Stimulated activated naive CD8-positive, alpha-beta T cell treated with anti-CD3 and anti-CD28 coated beads, Interleukin-15, amount 100 ng/mL, for 72 hours (primary cell): Measurements from ENCODE around the gene AOPEP.
"Not testable (repeated sequence)": the region's sequence is repeated elsewhere in the genome, so short reads cannot be mapped to it uniquely, and the experiment has no call there.

ENCODE experiments used
- ATAC-seq: fragments of 150-1000 bp; cut with Tn5 transposase; 2 replicates; pipeline ENCODE4 v1.10.0; 2021; ENCODE audit warnings: mild to moderate bottlenecking, moderate library complexity
- DNase-seq, 2 donors: peaks; one replicate each; pipeline ENCODE4 v3.0.0; 2021 to 2022
- H3K27ac Mint-ChIP-seq, 2 donors: one replicate each; pipeline ENCODE4 v1.8.0; 2022; ENCODE audit warnings: mild to moderate bottlenecking in 2 of 2, mixed read lengths in 2 of 2, moderate library complexity in 2 of 2
- H3K27me3 Mint-ChIP-seq: one replicate; pipeline ENCODE4 v1.8.0; 2022; ENCODE audit warnings: mixed read lengths
- H3K4me1 Mint-ChIP-seq: one replicate; pipeline ENCODE4 v1.8.0; 2022; ENCODE audit warnings: mild to moderate bottlenecking, mixed read lengths
- H3K4me3 Mint-ChIP-seq, 2 donors: one replicate each; pipeline ENCODE4 v1.8.0; 2022; ENCODE audit warnings: mild to moderate bottlenecking in 2 of 2, mixed read lengths in 2 of 2, moderate library complexity in 1 of 2
- H3K9me3 Mint-ChIP-seq, 2 donors: one replicate each; pipeline ENCODE4 v1.8.0; 2022; ENCODE audit warnings: mixed read lengths in 2 of 2

The AOPEP gene

DNA sequence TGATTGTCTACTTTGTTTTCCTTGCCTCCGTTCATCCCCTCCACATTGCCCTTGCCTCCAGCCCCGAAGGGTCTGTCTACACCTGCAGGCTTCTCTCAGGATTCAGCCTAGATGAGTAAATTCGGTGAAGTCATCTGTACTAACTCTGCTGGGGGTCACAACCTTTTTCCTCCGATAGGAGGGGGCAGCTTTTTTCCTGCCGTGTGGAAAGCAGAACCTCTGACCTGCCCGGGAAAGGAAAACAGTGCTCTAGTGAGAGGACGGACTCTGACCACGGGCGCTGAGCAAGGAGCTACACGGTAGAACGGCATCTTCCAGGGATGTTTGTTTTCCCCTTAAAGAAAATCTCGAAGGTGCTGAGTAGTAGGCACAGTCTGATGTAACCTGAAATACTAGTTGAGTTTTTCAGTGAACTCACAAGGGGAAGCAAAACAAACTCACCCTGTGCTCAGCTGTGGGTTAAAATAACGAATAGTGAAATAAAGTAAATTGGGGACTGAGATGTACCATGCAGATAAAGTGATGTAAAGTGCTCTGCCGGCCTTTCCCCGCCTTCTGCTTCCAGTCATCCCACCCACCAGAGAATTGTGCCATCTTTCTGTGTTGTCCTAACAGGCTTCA, 281.8 kb downstream of the AOPEP start:
- no peak for DNase-seq
- ATAC-seq = no peak
- no peak overlapping the region for H3K4me3 Mint-ChIP-seq

DNA sequence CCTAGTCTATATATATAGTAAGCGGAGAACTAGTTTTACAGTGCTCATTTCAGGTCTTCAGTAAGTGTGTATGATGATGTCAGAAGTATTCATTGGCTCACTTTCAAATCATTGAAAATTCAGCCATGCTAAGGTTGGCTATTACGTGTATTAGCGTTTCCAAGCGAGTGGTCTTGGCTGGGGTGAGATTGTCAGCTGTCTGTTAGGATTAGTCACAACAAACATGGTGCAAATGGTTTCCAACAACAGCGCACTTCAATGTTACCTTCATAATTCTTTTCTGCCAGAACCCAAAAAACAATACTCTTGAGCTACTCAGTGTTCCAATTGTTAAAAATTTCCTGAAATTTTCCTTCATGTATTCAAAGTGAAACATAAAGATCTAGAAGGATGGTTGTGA, 283.0 kb downstream of the AOPEP start:
- ATAC-seq (no peak), DNase-seq (no peak)
- Mint-ChIP-seq H3K27me3 (peaks cover 16% of the 10 kb centered on the region), H3K27ac (no peak overlapping the region), H3K9me3 (no peaks in the 10 kb centered on the region), H3K4me3 (no peak overlapping the region), H3K4me1 (peaks cover 36% of the 10 kb centered on the region)

More for the DNA sequence above, 281.8 kb downstream of the AOPEP start:
- H3K27ac Mint-ChIP-seq = no peak overlapping the region
- peaks cover 26% of the 10 kb centered on the region for H3K27me3 Mint-ChIP-seq
- peaks cover 36% of the 10 kb centered on the region for H3K4me1 Mint-ChIP-seq
- no peaks in the 10 kb centered on the region for H3K9me3 Mint-ChIP-seq

DNA sequence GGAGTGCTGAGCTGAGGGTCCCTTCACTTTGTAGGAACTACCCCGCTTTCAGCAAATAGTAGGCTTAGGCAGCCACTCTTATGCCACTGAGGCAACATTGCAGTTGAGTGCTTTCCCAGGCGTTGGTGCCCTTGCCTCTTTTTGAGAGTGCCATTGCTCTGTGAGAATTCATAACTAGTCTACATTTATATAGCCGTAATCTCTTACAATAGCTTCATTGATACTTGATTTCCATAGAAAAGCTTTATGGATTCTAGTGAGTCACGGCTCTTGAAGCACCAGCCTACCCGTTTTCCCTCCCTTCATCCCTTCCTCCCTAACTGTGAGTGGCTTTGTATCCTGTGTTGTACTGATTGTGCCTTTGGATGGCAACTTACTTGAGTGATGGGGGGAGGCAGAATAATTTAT, 283.9 kb downstream of the AOPEP start:
- ATAC-seq (no peak), DNase-seq (no peak)
- Mint-ChIP-seq H3K27ac (no peak overlapping the region), H3K4me1 (peaks cover 33% of the 10 kb centered on the region), H3K4me3 (no peak overlapping the region), H3K27me3 (peaks cover 12% of the 10 kb centered on the region), H3K9me3 (no peaks in the 10 kb centered on the region)

DNA sequence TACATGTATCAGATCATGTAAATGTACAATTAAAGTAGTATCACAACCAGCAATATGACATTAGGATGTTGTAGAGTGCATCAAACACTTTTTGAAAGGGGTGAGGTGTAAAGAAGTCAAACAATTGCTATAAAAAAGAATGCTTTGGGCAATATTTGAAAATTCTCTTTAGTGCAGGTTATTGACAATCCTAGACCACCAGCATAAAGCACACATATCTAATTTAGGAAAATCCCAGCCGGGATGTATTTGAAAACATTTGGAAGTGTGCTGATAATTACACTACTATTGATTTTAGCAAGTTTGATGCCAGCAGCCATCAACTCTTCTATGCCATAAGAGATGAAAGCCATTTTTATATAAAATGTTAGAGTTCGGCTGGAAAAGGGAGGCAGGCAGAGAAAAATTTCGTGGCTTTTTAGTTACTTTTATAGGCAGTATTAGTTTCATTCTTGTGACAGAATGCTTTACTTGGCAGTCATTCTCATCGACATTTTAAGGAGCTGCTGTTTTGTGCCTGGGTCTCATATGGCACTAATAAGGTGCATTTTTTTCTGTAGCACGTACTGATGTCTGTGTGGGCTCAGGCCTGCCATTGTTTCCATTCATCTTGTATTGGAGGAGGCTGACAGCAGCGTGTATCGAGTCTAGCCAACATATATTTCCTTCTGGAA, 285.7 kb downstream of the AOPEP start:
- ATAC-seq (no peak), DNase-seq (no peak)
- Mint-ChIP-seq H3K4me3 (no peak overlapping the region), H3K9me3 (no peaks in the 10 kb centered on the region), H3K4me1 (peaks cover 18% of the 10 kb centered on the region), H3K27ac (no peak overlapping the region), H3K27me3 (no peaks in the 10 kb centered on the region)

DNA sequence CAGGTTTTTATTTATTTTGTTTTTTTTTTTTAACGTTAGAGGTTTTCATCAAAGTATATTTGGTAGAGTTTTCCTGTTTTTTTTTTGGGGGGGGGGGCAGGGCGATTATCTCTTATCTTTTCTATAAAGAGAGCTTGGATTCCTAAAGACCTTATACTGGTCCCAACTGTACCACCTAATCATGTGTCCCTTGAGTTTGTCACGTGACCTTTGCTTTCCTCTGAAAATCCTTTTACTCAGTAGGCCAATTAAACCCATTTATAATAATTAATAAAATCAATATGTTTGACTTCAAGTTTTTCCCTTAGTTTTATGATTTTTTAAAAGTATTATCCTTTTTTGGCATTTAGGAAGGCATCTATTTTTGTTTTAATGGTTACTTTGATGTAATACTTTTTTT, 286.4 kb downstream of the AOPEP start:
- H3K27ac Mint-ChIP-seq = no peak overlapping the region
- DNase-seq = no peak
- peaks cover 11% of the 10 kb centered on the region for H3K4me1 Mint-ChIP-seq
- no peaks in the 10 kb centered on the region for H3K27me3 Mint-ChIP-seq
- no peak for ATAC-seq
- H3K4me3 Mint-ChIP-seq = no peak overlapping the region
- H3K9me3 Mint-ChIP-seq = no peaks in the 10 kb centered on the region

DNA sequence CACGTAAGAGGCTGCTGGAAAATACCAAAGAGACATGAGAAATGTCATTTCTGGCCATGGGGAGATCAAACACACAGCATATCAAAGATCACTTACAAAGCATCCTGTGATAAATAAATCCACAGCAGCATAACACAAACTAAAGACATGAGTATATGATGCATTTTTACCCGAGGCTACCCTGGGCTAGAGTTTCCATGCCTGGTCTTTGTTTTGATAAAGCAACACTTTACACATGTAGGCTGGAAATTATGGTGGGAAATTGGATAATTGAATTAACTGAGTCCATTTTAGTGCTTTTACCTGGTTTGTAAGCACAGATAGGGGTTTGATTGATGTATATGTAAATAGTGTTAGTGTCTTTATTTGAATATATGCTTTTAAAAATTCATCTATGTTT, 288.4 kb downstream of the AOPEP start:
- Mint-ChIP-seq H3K9me3 (no peaks in the 10 kb centered on the region), H3K27me3 (no peaks in the 10 kb centered on the region), H3K4me3 (no peak overlapping the region), H3K4me1 (peaks cover 7% of the 10 kb centered on the region), H3K27ac (no peak overlapping the region)
- ATAC-seq = no peak
- no peak for DNase-seq

DNA sequence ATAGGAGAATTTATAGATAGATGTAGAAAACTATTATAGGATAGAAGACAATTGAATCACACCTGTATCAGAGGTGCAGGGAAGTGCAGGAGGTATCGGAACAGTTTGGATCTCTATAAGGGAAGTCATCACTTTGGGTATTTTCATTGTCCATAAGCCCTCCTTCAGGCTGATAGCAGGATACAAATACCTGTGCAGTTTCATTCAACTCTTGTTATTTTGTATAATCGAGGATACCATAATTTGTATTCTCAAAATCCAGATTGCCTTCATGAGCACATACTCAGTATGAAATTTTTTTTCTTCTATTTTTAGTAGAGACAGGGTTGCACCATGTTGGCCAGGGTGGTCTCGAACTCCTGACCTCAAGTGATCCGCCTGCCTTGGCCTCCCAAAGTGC, 289.1 kb downstream of the AOPEP start:
- ATAC-seq = no peak
- no peak overlapping the region for H3K4me3 Mint-ChIP-seq
- no peaks in the 10 kb centered on the region for H3K27me3 Mint-ChIP-seq
- no peak for DNase-seq
- H3K4me1 Mint-ChIP-seq = peaks cover 7% of the 10 kb centered on the region
- no peaks in the 10 kb centered on the region for H3K9me3 Mint-ChIP-seq
- no peak overlapping the region for H3K27ac Mint-ChIP-seq

DNA sequence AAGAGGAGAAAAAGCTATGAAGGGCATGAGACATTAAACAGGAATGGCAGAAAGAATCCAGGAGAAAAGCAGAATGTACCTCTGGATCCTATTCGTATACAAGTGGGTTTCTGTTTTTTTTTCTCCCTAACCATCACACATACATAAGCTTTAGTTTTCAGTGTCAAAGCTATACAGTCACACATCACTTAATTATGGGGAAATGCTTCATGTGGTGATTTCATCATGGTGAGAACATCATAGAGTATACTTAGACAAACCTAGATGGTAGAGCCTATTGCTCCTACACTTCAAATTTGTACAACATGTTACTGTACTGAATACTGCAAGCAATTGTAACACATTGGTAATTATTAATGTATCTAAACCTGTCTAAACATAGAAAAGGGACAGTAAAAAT, 290.6 kb downstream of the AOPEP start:
- DNase-seq = no peak
- Mint-ChIP-seq H3K27me3 (no peaks in the 10 kb centered on the region), H3K4me1 (peaks cover 7% of the 10 kb centered on the region), H3K27ac (no peak overlapping the region), H3K9me3 (no peaks in the 10 kb centered on the region), H3K4me3 (no peak overlapping the region)
- no peak for ATAC-seq

DNA sequence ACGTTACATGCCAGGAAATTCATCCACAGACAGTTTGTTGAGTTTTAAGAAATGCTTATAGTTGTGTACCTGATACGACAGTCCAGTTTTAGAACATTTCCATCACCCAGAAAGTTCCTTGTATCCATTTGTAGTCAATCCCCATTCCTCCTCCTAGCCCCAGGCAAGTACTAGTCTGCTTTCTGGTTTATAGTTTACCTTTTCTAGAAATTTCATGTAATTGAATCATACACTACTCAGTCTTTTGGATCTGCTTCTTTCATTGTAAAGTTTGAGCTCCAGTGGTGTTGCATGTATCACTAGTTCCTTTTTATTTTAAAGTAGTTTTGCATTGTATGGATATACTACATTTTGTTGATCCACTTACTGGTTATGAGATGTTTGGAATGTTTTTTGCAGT, 291.2 kb downstream of the AOPEP start:
- Mint-ChIP-seq H3K27me3 (no peaks in the 10 kb centered on the region), H3K27ac (no peak overlapping the region), H3K4me3 (no peak overlapping the region), H3K4me1 (peaks cover 7% of the 10 kb centered on the region), H3K9me3 (no peaks in the 10 kb centered on the region)
- DNase-seq (no peak), ATAC-seq (no peak)

DNA sequence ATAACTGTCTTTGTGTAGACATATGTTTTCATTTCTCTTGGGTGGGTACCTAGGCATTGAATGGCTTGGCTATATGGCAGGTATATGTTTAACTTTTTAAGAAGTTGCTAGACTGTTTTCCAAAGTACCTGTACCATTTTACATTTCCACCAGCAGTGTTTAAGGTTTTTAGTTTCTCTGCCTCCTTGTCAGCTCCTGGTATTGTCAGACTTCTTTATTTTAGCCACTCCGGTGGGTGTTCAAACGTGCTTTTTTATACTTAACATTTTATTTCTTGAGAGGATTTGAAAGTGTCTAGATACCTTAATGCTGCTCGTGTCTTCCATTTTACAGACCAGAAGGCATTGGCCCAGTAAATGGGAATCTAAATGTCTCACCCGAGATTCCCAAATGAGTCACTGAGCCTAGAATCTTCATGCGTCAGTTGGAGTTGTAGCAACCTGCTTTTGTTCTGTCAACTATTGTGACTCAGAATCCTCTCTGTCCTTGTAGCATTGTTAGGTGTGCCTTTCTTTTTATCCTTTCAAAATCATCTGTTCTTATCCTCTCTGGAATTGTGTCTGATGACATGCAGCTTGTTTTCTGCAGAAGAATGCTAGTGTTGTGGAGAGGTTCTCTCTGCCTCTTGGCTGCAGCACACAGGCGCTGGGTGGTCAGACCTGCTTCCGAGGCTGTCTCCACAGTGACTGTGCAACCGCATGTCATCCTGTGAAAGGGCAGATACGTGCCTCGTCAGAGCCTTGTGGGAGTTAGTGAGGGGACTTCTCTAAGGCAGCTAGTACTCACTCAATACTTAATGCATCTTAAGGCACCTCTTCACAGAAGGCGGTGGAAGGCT, 291.8 kb downstream of the AOPEP start:
- H3K4me1 Mint-ChIP-seq = peaks cover 7% of the 10 kb centered on the region
- H3K27ac Mint-ChIP-seq = peak overlapping the region; percentile 31 to 78
- no peaks in the 10 kb centered on the region for H3K9me3 Mint-ChIP-seq
- H3K4me3 Mint-ChIP-seq = no peak overlapping the region
- DNase-seq = peak; percentile 5 to 11
- peak; percentile 63 for ATAC-seq
- H3K27me3 Mint-ChIP-seq = no peaks in the 10 kb centered on the region

DNA sequence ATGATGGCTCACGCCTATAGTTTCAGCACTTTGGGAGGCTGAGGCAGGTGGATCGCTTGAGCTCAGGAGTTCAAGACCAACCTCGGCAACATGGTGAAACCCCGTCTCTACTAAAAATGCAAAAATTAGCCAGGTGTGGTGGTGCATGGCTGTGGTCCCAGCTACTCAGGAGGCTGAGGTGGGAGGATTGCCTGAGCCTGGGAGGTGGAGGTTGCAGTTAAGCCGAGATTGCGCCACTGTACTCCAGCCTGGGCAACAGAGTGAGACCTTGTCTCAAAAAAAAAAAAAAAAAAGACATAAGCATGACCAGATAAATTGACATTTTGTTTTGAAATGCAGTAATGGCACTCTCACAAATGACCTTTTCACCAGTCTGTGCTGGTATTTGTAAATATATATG, 294.1 kb downstream of the AOPEP start:
- not testable (repeated sequence) for H3K4me1 Mint-ChIP-seq, H3K27ac Mint-ChIP-seq, H3K27me3 Mint-ChIP-seq, ATAC-seq, DNase-seq, H3K4me3 Mint-ChIP-seq, H3K9me3 Mint-ChIP-seq

DNA sequence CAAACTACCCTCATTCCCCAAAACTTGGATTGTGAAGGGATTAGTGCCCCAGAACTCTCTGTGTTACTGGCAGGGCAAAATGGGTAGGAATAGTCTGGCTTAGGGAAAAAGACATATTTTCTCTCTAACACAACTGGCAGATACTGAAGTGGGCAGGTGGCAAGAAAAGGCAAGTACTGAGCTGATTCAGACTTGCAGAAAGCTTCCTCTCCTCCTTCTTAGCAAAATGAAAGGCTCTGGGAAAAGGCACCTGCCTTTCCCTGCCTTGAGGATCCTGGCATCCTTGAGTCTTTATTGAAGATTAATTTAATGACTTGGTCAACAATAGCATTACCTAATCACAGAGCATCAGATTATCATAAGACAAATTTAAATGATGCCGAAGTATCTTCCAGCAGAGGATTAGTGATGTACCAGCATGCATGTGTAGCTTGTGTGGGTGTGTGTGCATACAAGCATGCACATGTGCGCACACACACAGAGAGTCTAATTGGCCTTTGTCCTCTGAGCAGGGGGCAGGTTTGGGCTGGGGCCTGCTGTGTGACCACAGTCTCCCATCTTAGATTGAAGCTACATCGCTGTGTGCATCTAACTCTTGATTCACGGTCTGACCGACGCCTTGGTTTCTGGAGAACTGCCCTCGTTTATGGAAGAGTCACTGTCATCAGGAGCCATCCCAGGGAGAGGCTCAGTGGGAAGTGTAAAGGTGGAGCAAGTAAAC, 294.8 kb downstream of the AOPEP start:
- Mint-ChIP-seq H3K4me3 (no peak overlapping the region), H3K9me3 (no peaks in the 10 kb centered on the region)
- DNase-seq = no peak

DNA sequence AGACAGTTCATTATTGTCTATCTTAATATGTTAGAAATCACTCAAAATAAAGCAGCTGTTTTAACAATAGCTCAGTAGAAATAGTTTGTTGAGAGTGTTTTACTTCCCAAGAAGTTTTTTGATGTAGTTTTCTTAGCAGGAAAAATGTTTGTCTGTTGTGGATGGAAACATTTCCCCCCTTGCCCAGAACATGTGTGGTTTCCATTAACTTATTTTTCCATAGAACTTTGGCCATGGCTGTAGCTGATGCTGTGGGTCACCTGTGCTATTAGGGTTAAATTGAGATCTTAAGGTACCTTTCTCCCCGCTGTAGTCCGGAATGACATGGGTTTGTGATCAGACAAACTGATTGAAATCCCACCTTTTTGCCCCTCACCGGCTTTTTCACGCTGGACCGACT, 296.2 kb downstream of the AOPEP start:
- Mint-ChIP-seq H3K9me3 (no peaks in the 10 kb centered on the region), H3K4me3 (no peak overlapping the region), H3K27me3 (no peaks in the 10 kb centered on the region), H3K27ac (no peak overlapping the region), H3K4me1 (peaks cover 7% of the 10 kb centered on the region)
- ATAC-seq = no peak
- no peak for DNase-seq

More for the DNA sequence above, 294.8 kb downstream of the AOPEP start:
- Mint-ChIP-seq H3K4me1 (peaks cover 7% of the 10 kb centered on the region), H3K27me3 (no peaks in the 10 kb centered on the region), H3K27ac (peak overlapping the region; percentile 38 to 63)
- no peak for ATAC-seq

DNA sequence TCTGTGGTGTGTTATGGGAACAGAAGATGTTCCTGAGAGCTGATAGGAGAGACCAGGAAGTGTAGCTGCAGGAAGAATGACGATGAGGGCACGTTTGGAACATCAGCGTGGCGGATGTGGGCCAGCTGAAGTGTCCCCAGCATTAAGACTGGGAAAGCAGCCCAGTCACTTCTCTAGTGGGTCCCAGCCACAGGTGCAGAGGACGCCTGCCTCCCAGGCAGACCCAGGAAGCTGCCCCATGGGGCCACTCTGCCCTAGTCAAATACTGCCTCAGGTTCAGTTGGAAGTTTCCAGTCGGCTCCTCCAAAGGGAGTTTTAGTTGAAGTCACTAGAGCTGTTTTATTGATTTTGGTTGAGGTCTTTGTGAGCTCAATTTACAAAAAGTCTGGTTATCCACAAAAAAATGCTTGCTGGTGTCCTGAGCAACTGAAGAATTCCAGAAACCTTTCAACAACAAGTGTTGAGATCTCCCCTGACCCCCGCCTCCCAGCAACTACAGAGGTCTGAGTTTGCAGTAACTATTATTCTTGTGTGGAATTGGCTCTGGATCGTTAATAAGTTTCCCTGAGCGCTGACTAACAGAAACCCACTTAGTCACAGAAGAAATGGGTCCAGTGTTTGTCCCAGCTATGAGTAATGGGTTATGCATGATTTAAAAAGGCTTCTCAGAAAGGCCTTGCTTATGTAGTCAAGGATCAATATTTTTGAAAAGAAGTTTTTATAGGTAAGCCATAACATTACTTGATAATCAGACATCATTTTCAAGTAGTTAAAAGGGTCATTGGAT, 296.9 kb downstream of the AOPEP start:
- Mint-ChIP-seq H3K27ac (no peak overlapping the region), H3K4me3 (no peak overlapping the region), H3K4me1 (peaks cover 4% of the 10 kb centered on the region), H3K9me3 (no peaks in the 10 kb centered on the region), H3K27me3 (no peaks in the 10 kb centered on the region)
- DNase-seq = no peak
- ATAC-seq = no peak

DNA sequence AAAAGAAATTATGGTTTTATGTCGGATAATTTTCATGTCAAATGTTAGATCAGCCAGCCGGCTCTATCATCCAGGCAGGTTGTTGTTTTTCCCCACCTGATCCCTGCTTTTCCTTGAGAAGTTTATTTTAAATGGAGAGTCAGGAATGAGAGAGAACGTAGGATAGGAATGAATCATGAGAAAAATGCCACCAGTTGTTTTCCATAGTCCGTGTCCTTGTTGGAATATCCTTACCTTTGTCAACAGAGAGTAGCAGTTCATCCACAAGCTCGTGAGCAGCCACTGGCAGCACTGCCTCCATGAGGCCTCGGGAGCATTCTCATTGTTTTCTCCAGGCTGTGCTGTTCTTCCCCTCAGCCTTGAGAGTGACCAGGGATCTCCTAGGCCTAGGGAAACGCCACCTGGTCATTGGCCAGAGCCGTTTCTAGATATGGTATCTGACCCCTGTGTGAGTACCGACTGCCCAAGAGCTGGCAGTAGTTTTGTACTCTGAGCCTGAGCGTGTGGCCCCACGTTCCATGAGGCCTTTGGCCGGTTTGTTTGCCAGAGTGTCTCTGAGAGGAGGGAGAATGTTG, 297.7 kb downstream of the AOPEP start:
- no peak for ATAC-seq
- Mint-ChIP-seq H3K9me3 (no peaks in the 10 kb centered on the region), H3K4me3 (no peak overlapping the region), H3K27ac (no peak overlapping the region), H3K27me3 (no peaks in the 10 kb centered on the region), H3K4me1 (no peaks in the 10 kb centered on the region)
- DNase-seq = no peak
